HL-60/S4 treated with retinoic acid at 250 ng/mL for 4 days and 3 days (cell line): ENCODE data around the gene WDR26.

Source experiments
- in situ Hi-C: fragments of 300-500 bp; cut with MboI; formaldehyde crosslinking; loops from 2 replicates; pipeline ENCODE4 v1.7.0; 2022; ENCODE audit warnings: low sequenced_read_pairs

Gene WDR26

GRCh38 chr1:224393294-224393693, 41.3 kb downstream of the WDR26 start:
- in situ Hi-C loops: no loop called here

- in situ Hi-C loops: no loop called here
These were observed 42.0 kb downstream of the WDR26 start for GRCh38 chr1:224392411-224393249.

DNA sequence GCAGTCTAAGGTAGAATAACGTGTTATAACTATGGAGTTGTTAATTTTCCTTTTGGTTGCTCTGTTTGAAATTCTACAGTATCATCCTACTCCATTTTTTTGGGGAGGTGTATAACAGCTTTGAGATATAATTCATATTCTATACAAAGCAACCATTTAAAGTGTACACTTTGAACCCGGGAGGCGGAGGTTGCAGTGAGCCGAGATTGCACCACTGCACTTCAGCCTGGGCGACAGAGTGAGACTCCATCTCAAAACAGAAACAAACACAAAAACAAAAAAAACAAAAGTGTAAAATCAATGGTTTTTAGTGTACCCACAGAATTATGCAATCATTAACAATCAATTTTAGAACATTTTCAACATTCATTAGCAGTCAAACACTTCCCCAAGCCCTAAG, 44.1 kb downstream of the WDR26 start:
- in situ Hi-C loops: no loop called here

- in situ Hi-C loops: no loop called here
These were observed 46.7 kb downstream of the WDR26 start for GRCh38 chr1:224387943-224388342.

GRCh38 chr1:224387302-224387912, 47.2 kb downstream of the WDR26 start:
- in situ Hi-C loops: no loop called here

DNA sequence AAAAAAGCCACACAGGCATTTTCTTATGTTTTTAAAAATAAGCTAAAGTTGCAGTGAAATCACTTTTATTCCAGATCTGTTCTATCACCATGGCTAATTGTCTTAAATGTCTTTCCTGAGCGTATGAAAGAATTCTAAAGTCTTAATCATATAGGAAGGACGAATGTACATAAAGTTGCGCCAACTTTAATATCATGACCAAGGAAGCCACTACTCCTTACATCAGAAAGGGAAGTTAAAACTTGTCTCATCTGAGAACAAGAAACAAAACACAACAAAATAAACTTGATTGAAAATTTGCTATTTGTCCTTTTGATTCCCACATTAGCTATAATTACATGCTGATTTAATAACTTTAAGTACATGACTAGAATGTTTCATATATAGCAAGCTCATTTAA, 51.4 kb downstream of the WDR26 start:
- in situ Hi-C loops: no loop called here

GRCh38 chr1:224381880-224382548, 52.6 kb downstream of the WDR26 start:
- in situ Hi-C loops: no loop called here

DNA sequence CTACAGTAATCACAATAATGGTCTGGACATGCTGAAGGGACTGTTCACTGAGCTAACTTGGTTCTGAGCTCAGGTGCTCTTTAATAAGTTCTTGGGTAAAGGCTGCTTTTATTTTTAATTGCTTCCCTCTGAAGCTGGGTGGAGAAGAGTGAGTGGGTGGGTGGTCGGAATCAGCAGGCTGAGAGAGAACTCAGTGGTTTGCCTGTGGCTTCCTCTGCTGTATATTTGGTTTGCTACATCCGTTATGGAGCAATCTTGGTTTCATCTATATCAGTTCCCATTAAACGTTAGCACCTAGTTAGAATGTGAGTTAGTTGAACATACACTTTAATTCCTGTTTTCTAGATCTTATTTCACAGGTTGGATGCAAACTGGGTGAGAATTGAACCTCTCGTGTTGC, 54.6 kb downstream of the WDR26 start:
- in situ Hi-C loops: no loop called here

GRCh38 chr1:224378855-224379631, 55.6 kb downstream of the WDR26 start:
- in situ Hi-C loops: no loop called here

DNA sequence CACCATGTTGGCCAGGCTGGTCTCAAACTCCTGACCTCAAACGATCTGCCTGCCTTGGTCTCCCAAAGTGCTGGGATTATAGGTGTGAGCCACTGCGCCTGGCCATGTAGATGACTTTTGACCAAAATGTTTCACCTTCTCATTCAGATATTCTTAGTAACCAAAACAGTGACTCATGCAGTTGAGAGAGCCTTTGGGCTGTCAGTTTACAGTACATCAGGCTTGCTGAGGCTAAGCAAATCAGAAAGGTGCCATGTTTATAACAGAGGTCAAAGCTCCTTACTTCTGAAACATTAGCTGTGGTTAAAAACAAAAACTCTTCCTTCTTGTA, 57.0 kb downstream of the WDR26 start:
- in situ Hi-C loops: no loop called here

DNA sequence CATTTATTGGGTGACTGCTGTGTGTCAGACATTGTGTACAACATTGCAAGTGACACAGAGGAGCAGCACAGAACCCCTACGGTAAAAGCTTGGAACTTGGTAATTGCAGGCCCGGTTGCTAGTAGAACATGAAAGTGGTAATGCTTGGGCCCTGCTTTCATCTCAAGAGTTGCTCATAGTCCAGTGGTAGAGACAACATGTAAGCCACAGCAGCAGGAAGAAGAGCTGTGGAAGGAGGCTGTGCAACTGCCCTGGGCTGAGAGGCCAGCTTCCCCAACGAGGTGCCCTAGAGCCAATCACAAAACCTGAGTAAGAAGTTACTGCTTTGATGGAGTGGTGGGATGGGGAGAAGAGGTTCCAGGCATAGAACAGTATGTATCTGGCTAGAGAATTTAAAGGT, 59.5 kb downstream of the WDR26 start:
- in situ Hi-C loops: no loop called here

- in situ Hi-C loops: no loop called here
These were observed 61.5 kb downstream of the WDR26 start for GRCh38 chr1:224373008-224373590.

- in situ Hi-C loops: no loop called here
These were observed 66.2 kb downstream of the WDR26 start for GRCh38 chr1:224368409-224368808.

DNA sequence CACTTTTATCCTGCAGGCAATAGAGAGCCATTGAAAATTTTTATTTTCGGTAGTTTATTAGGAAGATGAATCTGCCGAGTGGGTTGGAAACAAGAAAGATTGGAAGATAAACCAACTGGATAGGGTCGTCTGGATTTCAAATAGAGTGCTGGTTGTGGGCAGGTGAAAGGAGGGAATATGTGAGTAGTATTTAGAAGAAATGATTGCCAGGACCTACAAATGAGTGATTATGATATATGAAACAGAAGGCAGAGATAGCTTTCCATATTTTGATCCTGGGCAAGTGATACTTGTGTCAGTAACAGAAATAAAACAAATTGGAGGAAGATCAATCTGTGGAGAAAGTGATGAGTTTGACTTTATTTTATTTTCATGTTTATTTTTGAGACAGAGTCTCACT, 75.4 kb downstream of the WDR26 start:
- in situ Hi-C loops: no loop called here

DNA sequence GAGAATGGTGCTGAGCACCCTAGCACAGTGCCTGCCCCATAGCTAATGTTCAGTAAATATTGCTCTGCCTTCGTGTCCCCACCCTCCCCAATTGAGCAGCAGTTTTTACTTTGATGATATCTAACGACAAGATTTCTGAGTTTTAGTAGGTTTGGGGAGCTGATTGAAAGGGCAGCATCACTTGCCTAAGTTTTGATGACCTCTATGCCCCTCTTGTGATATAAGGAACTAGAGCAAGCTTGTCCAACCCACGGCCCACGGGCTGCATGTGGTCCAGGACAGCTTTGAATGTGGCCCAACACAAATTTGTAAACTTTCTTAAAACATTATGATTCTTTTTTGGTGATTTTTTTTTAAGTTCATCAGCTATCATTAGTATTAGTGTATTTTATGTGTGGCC, 76.4 kb downstream of the WDR26 start:
- in situ Hi-C loops: no loop called here

DNA sequence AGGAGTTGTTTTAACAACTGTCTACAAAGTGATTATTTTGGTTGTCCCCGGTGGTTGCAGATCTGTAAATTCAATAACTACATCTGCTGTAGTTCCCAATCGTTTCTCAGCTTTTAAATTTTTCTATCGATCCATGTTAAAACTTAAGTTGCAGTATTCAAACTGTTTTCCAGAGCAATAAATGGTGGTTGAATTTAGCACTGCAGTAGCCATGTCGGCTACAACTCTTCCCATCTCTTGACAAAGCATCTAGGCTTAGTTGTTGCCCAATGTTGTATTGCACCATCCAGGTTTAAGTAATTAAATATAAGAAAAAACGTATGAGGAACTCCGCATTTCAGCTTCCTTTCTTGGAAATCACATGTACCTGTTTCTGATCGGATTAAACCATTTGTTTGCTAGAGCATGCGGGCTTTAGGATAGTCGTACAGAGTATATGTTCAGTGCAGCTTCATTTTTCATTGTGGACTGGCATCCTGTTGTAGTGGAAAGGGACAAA, 76.9 kb downstream of the WDR26 start:
- in situ Hi-C loops: no loop called here

DNA sequence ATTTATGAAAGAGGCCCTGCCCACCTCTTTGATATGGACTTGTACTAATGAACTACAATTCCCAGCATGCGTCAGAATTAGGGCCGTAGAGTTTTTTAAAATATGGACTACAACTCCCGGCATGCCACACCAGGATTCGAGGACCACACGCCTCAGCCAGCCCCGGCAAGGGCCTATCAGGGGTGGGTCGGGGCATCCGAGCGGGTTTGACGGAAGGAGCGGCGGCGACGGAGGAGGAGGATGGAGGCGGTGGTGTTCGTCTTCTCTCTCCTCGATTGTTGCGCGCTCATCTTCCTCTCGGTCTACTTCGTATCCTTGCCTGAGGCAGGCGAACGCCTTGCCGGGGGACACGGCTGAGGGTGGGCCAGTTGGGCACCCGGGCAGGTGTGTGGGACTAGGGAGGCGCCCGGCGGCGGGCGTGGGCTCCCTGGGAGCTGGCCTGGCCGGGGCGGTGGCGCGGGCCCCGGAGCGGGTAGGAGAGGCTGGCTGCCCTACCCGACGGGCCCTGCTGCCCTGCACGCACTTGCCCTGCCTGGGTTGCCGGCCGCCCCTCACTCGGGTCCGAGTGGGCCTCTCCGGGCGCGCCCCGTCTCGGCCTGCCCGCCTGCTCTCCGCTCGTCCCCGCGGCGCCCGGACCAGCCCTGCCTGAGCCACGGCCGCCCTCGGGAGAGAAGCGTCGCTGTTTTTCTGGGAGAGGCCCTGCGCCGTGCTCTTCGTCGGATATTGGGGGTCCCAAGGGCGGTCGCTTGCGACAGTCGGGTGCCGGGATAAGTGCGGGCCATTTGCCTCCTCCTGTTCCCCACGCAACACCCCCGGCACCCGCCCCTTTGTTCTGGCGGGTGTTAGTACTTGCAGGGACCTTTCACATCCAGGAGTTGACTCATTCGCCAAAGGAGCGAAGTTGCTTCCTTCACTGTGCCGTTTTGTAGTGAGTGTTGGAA, 77.6 kb downstream of the WDR26 start, which contains the start of gene CNIH4:
Gene CNIH4, plus strand, starts transcription at position 195 of the 941 bp plus-strand sequence. Its CDS starts 46 bp downstream, at position 241.
- in situ Hi-C loops: no loop called here

GRCh38 chr1:224353975-224354925, 80.3 kb downstream of the WDR26 start:
- in situ Hi-C loops: no loop called here
